GM12801 (cell line): Measurements from ENCODE around the gene TMEM170B.

Experiments
- CTCF ChIP-seq: IDR thresholded peaks from one replicate; pipeline ENCODE4 v1.5.1; 2011; ENCODE audit warnings: control low read depth; ENCODE audit not compliant: insufficient read length; ENCODE audit errors: extremely low read depth

TMEM170B gene

GRCh38 chr6:11551053-11551452, 13.5 kb downstream of the TMEM170B start:
- no peak for TF ChIP-seq CTCF

GRCh38 chr6:11552442-11552841, 14.9 kb downstream of the TMEM170B start:
- no peak for TF ChIP-seq CTCF

DNA sequence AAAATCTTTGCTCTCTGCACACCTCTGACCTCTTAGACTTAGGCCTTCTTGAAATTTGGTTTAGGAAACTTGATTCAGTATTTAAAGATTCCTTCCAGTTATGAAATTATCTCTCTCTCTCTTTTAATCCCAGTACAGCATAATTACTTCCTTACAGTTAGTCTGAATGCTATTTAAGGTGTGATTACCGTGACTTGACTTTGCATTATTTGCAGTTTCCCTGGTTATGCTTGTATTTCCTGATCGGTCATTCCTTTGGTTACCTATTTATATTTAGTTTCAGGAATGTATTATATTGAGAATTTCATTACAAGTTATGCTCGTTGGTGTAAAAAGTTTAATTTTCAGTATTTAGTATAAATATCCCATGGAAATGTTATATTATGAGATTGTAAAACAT, 16.3 kb downstream of the TMEM170B start:
- TF ChIP-seq CTCF = no peak

- no peak for TF ChIP-seq CTCF
Measured at GRCh38 chr6:11556309-11556708, 18.8 kb downstream of the TMEM170B start.

- TF ChIP-seq CTCF = no peak
Measured at GRCh38 chr6:11563793-11564192, 26.2 kb downstream of the TMEM170B start.

GRCh38 chr6:11566609-11567008, 29.1 kb downstream of the TMEM170B start:
- no peak for TF ChIP-seq CTCF

GRCh38 chr6:11571073-11571472, 33.5 kb downstream of the TMEM170B start:
- no peak for TF ChIP-seq CTCF

- TF ChIP-seq CTCF = peak; percentile 60
Measured at GRCh38 chr6:11575408-11576033, 38.0 kb downstream of the TMEM170B start.
